ENCODE data around the gene WT1.

DNA sequence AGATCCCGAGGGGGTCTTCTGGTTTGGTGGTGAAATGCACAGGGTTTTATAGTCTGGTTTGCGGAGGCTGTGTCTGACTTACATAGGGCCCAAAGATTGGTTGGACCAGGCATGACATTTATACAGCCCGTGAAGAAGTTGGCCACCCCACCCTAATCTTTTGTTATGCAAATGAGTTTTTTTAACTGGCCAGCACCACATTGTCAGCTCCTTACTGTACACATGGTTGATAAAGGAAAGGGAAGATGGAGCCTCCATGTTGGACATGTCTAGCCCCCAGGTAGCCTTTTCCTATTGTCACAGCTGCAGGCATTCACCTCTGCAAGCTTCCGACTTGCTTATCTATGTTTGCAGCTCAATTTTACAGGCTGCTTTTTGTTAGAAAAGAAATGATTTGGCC lies 70.1 kb downstream of the WT1 start:
- TF ChIP-seq POLR2A (IDR thresholded peaks at IDR 0.05) (no peak), CTCF (IDR thresholded peaks at IDR 0.05) (no peak)

Measured in gastroesophageal sphincter (tissue), 3 donors.